Activated CD4-positive, alpha-beta T cell treated with anti-CD3 and anti-CD28 coated beads, Interleukin-2, amount 50 U/mL, for 1 hour (primary cell): ENCODE results near the gene MYOZ2.

Experiments used
- DNase-seq: peaks from one replicate; pipeline ENCODE4 v3.0.0-alpha.2; 2020

The MYOZ2 gene

DNA sequence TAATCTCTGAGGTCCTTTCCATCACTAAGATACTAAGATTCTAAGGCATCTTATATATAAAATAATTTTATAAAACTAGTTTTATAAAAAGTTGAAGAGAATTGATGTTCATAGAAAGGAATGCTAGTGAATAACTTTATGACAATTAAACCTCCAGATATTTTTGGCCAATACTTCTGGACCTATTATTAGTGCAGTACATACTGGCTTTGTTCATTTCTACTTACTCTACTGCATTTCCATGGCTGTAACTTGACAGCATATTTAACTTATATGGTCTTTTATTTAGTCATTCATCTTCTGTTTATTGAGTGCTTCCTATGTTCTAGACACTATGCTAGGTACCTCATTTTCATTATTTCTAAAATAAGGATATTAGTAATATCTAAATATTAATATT is 70.1 kb downstream of the MYOZ2 start:
- DNase-seq = no peak

- no peak for DNase-seq
Measured at GRCh38 chr4:119206178-119206577, 70.5 kb downstream of the MYOZ2 start.

GRCh38 chr4:119207051-119207450 is 71.4 kb downstream of the MYOZ2 start:
- DNase-seq = no peak

- no peak for DNase-seq
Measured at GRCh38 chr4:119209077-119209476, 73.4 kb downstream of the MYOZ2 start.

- no peak for DNase-seq
Measured at GRCh38 chr4:119209586-119209985, 74.0 kb downstream of the MYOZ2 start.

DNA sequence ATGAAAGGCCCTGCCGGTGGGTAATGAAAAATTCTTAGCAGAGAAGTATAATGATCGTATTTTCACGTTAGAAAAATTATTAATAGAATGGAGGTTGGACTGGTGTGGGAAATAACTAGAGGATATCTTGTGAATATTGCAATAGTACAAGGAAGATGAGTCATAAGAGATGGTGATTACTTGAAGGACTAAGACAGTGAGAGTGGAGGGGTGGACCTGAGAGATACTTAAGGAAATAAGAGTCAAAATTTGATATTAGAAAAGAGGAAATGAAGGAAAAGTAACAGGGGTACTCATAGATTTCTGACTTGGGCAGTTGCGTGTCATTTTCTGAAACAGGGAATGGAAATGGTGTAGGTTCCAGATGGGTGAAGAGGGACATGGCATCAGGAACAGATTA is 75.1 kb downstream of the MYOZ2 start:
- no peak for DNase-seq

- no peak for DNase-seq
Measured at GRCh38 chr4:119211867-119212233, 76.2 kb downstream of the MYOZ2 start.

- peak; percentile 98 for DNase-seq
Measured at GRCh38 chr4:119212234-119212963, 76.8 kb downstream of the MYOZ2 start, which contains the start of gene USP53. TSS of gene USP53 (plus strand) at chr4:119212713. CDS start at chr4:119239760, 27,047 bp downstream.

- peak; percentile 48 for DNase-seq
Measured at GRCh38 chr4:119212964-119213606, 77.5 kb downstream of the MYOZ2 start.

GRCh38 chr4:119218093-119218492 is 82.5 kb downstream of the MYOZ2 start:
- no peak for DNase-seq

GRCh38 chr4:119221412-119221811 is 85.8 kb downstream of the MYOZ2 start:
- DNase-seq = no peak

GRCh38 chr4:119227690-119228089 is 92.1 kb downstream of the MYOZ2 start:
- DNase-seq = no peak

DNA sequence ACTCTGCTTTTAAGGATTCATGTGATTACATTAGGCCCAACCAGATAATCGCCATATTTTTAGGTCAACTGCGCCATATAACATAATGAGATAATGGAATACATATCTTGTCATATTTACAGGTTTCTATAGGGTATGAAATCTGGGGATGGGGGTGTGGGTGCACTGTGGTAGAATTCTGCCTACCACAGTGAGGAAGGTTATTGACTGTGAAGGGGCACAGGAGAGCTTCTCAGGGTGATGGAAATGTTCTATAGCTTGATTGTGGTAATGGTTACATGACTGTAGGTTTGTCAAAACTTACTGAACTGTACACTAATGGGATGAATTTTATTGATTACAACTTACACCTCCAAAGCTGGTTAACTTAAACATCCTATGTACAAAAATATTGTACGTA is 92.8 kb downstream of the MYOZ2 start:
- no peak for DNase-seq

- DNase-seq = no peak
Measured at GRCh38 chr4:119229908-119230687, 94.5 kb downstream of the MYOZ2 start.

- no peak for DNase-seq
Measured at GRCh38 chr4:119231491-119231890, 95.9 kb downstream of the MYOZ2 start.

GRCh38 chr4:119232286-119232685 is 96.7 kb downstream of the MYOZ2 start:
- DNase-seq = no peak

DNA sequence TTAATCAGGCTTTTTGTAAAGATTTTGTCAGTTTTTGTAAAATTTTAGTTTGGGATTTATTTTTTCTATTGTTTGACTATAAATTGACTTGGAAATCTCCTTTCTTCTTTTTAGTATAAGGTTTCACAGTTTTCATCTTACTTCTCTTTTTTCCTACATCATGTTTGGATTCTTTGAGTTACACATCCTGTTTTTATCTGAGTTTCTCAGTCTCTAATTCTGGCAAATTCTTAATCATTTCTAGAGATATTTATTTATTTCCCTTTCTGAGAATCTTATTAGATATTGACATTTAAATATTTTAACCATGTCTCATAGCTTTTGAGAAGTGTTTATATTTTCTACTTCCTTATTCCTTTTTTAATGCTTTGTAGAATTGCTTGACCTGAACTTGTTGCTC is 97.6 kb downstream of the MYOZ2 start:
- DNase-seq = no peak

- no peak for DNase-seq
Measured at GRCh38 chr4:119233750-119234149, 98.1 kb downstream of the MYOZ2 start.

- no peak for DNase-seq
Measured at GRCh38 chr4:119237201-119237600, 101.6 kb downstream of the MYOZ2 start.
